ENCODE measurements around the gene ZNF621. TPM values are rescaled to one million over a fixed set of nuclear protein-coding genes. Genes with fewer than 3 reads are reported as not detected.

Gene ZNF621
- total and polyA plus RNA-seq, 2 donors (not counting 1 experiment from before 2014, with no cell fraction given) = 23.1 to 23.3 TPM

DNA sequence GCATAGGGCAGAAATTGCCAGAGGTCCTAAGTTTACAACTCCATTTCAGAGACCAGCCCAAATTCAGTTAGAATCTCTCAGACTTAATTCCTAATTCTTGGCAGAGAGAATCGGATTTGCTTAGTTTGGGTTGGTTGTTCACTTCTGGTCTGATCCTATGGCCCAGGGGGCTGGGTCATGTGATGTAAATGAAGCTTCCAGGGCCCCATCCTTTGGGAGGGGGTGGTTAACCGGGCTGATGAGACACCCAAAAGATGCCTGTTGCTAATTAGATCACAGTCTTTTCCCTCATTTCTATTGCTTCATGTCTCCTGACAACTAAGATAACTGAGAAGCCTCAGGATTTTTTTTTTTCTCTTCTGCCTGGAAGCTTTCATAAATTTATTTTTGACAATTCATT, 30.1 kb upstream of the ZNF621 start:
- no peak for TF ChIP-seq EZH2 (IDR thresholded peaks at IDR 0.05; ENCODE audit: low read length, missing control alignments)
- TF ChIP-seq, protein P1, sequence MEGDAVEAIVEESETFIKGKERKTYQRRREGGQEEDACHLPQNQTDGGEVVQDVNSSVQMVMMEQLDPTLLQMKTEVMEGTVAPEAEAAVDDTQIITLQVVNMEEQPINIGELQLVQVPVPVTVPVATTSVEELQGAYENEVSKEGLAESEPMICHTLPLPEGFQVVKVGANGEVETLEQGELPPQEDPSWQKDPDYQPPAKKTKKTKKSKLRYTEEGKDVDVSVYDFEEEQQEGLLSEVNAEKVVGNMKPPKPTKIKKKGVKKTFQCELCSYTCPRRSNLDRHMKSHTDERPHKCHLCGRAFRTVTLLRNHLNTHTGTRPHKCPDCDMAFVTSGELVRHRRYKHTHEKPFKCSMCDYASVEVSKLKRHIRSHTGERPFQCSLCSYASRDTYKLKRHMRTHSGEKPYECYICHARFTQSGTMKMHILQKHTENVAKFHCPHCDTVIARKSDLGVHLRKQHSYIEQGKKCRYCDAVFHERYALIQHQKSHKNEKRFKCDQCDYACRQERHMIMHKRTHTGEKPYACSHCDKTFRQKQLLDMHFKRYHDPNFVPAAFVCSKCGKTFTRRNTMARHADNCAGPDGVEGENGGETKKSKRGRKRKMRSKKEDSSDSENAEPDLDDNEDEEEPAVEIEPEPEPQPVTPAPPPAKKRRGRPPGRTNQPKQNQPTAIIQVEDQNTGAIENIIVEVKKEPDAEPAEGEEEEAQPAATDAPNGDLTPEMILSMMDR (conservative IDR thresholded peaks at IDR 0.05 in 1 of 2, IDR thresholded peaks at IDR 0.05 in 1 of 2; ENCODE audit: low read depth in 1 of 2, low read length in 2 of 2) = no peak
- Histone ChIP-seq H3K4me1 (ENCODE audit: control insufficient read depth, extremely low read depth, insufficient read depth, low read length) (no peaks in the 10 kb centered on the region), H3K9ac (ENCODE audit: insufficient read depth, low read length) (no peak overlapping the region), H3K4me3 (replicated peaks in 1 of 4; ENCODE audit: control extremely low read depth in 1 of 4, insufficient read depth in 1 of 4, low read depth in 3 of 4, low read length in 4 of 4) (no peak overlapping the region), H3K4me2 (ENCODE audit: extremely low read depth, insufficient read depth, low read length) (no peak overlapping the region), H4K20me1 (ENCODE audit: control insufficient read depth, extremely low read depth, insufficient read depth, low read length) (no peaks in the 10 kb centered on the region), H3K27me3 (ENCODE audit: control insufficient read depth, insufficient read depth, low read length) (no peaks in the 10 kb centered on the region), H3K36me3 (ENCODE audit: control insufficient read depth, insufficient read depth, low read length) (no peaks in the 10 kb centered on the region), H3K9me3 (ENCODE audit: control insufficient read depth, insufficient read depth, low read depth, low read length) (no peaks in the 10 kb centered on the region), H3K27ac (ENCODE audit: insufficient read depth, low read length) (no peak overlapping the region), H3K79me2 (ENCODE audit: control insufficient read depth, insufficient read depth, low read length) (no peaks in the 10 kb centered on the region), H2AFZ (ENCODE audit: low read length) (no peak overlapping the region)
- no peak for DNase-seq (ENCODE audit: low read depth in 2 of 2)

DNA sequence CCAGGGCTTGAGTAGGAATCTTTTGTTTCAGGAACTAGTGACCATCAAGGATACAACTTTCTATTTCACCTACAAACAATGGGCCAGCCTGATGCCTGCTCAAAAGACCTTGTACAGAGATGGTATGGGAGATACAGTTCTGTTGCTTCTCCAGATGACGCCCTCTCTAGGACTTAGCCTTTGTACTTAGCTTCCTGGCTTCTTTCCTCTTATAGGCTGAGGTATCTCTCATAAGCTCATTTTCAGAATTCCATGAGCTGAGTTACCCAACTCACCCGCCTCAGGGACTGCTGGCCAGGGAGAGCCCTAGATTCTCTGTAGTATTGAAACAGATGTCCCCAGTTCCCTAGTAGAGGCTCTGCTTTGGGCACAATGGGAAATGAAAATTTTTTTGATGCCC, 27.5 kb upstream of the ZNF621 start:
- TF ChIP-seq EZH2 (IDR thresholded peaks at IDR 0.05; ENCODE audit: low read length, missing control alignments) = no peak
- TF ChIP-seq, protein P1 (conservative IDR thresholded peaks at IDR 0.05 in 1 of 2, IDR thresholded peaks at IDR 0.05 in 1 of 2; ENCODE audit: low read depth in 1 of 2, low read length in 2 of 2) = no peak
- H2AFZ ChIP-seq (ENCODE audit: low read length) = no peak overlapping the region
- H3K9ac ChIP-seq (ENCODE audit: insufficient read depth, low read length) = no peak overlapping the region
- no peak overlapping the region for H3K4me2 ChIP-seq (ENCODE audit: extremely low read depth, insufficient read depth, low read length)
- no peak for DNase-seq (ENCODE audit: low read depth in 2 of 2)
- H3K4me1 ChIP-seq (ENCODE audit: control insufficient read depth, extremely low read depth, insufficient read depth, low read length) = no peaks in the 10 kb centered on the region
- no peaks in the 10 kb centered on the region for H3K27me3 ChIP-seq (ENCODE audit: control insufficient read depth, insufficient read depth, low read length)
- no peaks in the 10 kb centered on the region for H4K20me1 ChIP-seq (ENCODE audit: control insufficient read depth, extremely low read depth, insufficient read depth, low read length)
- H3K9me3 ChIP-seq (ENCODE audit: control insufficient read depth, insufficient read depth, low read depth, low read length) = no peaks in the 10 kb centered on the region
- no peaks in the 10 kb centered on the region for H3K36me3 ChIP-seq (ENCODE audit: control insufficient read depth, insufficient read depth, low read length)
- no peak overlapping the region for H3K27ac ChIP-seq (ENCODE audit: insufficient read depth, low read length)
- H3K4me3 ChIP-seq (replicated peaks in 1 of 4; ENCODE audit: control extremely low read depth in 1 of 4, insufficient read depth in 1 of 4, low read depth in 3 of 4, low read length in 4 of 4) = no peak overlapping the region
- no peaks in the 10 kb centered on the region for H3K79me2 ChIP-seq (ENCODE audit: control insufficient read depth, insufficient read depth, low read length)

DNA sequence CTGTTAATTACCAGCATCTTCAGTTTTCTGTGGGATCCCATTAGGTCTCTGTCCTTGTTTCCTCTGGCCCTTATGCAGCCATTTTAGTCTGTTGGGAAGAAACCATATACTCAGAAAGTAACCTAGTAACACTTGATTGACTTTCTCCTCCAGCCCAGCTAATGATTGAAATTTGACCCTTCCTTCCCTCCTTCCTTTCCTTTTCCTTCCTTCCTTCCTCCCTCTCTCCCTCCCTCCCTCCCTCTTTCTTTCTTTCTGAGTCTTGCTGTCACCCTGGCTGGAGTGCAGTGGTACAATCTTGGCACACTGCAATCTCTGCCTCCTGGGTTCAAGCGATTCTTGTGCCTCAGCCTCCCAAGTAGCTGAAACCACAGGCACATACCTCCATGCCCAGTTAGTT, 24.8 kb upstream of the ZNF621 start:
- H3K79me2 ChIP-seq (ENCODE audit: control insufficient read depth, insufficient read depth, low read length) = no peaks in the 10 kb centered on the region
- no peak for DNase-seq (ENCODE audit: low read depth in 2 of 2)
- peaks cover 3% of the 10 kb centered on the region for H3K4me1 ChIP-seq (ENCODE audit: control insufficient read depth, extremely low read depth, insufficient read depth, low read length)
- no peak overlapping the region for H2AFZ ChIP-seq (ENCODE audit: low read length)
- no peak for TF ChIP-seq EZH2 (IDR thresholded peaks at IDR 0.05; ENCODE audit: low read length, missing control alignments)
- TF ChIP-seq, protein P1 (conservative IDR thresholded peaks at IDR 0.05 in 1 of 2, IDR thresholded peaks at IDR 0.05 in 1 of 2; ENCODE audit: low read depth in 1 of 2, low read length in 2 of 2) = no peak
- H3K9me3 ChIP-seq (ENCODE audit: control insufficient read depth, insufficient read depth, low read depth, low read length) = no peaks in the 10 kb centered on the region
- H3K27ac ChIP-seq (ENCODE audit: insufficient read depth, low read length) = no peak overlapping the region
- H3K27me3 ChIP-seq (ENCODE audit: control insufficient read depth, insufficient read depth, low read length) = no peaks in the 10 kb centered on the region
- H3K4me3 ChIP-seq (replicated peaks in 1 of 4; ENCODE audit: control extremely low read depth in 1 of 4, insufficient read depth in 1 of 4, low read depth in 3 of 4, low read length in 4 of 4) = no peak overlapping the region
- H3K36me3 ChIP-seq (ENCODE audit: control insufficient read depth, insufficient read depth, low read length) = no peaks in the 10 kb centered on the region
- no peak overlapping the region for H3K9ac ChIP-seq (ENCODE audit: insufficient read depth, low read length)
- H3K4me2 ChIP-seq (ENCODE audit: extremely low read depth, insufficient read depth, low read length) = no peak overlapping the region
- H4K20me1 ChIP-seq (ENCODE audit: control insufficient read depth, extremely low read depth, insufficient read depth, low read length) = no peaks in the 10 kb centered on the region
